ENCODE results near the gene KMT2C.

DNA sequence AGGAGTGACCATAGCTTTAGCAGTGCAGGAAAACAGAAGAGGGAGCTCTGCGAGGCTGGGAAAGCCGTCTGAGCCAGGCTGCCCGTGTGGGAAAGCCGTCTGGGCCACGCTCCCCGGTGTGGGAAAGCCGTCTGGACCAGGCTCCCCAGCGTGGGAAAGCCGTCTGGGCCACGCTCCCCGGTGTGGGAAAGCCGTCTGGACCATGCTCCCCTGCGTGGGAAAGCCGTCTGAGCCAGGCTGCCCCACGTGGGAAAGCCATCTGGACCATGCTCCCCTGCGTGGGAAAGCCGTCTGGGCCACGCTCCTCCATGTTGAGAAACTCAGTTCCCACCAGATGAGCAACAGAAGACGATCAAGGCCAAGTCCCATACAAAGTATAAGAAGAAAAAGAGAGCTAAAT lies 308.6 kb downstream of the KMT2C start:
- TF ChIP-seq, protein P1, sequence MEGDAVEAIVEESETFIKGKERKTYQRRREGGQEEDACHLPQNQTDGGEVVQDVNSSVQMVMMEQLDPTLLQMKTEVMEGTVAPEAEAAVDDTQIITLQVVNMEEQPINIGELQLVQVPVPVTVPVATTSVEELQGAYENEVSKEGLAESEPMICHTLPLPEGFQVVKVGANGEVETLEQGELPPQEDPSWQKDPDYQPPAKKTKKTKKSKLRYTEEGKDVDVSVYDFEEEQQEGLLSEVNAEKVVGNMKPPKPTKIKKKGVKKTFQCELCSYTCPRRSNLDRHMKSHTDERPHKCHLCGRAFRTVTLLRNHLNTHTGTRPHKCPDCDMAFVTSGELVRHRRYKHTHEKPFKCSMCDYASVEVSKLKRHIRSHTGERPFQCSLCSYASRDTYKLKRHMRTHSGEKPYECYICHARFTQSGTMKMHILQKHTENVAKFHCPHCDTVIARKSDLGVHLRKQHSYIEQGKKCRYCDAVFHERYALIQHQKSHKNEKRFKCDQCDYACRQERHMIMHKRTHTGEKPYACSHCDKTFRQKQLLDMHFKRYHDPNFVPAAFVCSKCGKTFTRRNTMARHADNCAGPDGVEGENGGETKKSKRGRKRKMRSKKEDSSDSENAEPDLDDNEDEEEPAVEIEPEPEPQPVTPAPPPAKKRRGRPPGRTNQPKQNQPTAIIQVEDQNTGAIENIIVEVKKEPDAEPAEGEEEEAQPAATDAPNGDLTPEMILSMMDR (IDR thresholded peaks at IDR 0.05): no peak
- no peak for TF ChIP-seq POLR2A (IDR thresholded peaks at IDR 0.05)
